Tongue (tissue), 2 donors: Measurements from ENCODE around the gene TPD52L1. TPM values are rescaled to one million over a fixed set of nuclear protein-coding genes. Genes with fewer than 3 reads are reported as not detected.

Experiments used
- DNase-seq: peaks from one replicate; pipeline ENCODE4 v3.0.0-alpha.2; 2015
- total RNA-seq: library from RNA; depleted of rRNA; stranded (reverse); fragments of >200 nt; gene quantifications from one replicate; pipeline ENCODE4 v1.2.3, GENCODE V29; 2014

TPD52L1 gene
- total RNA-seq, 1 donor from 2014 or later = 75.4 TPM

GRCh38 chr6:125182237-125183008 lies 28.9 kb downstream of the TPD52L1 start:
- no peak for DNase-seq

- no peak for DNase-seq
Observed at GRCh38 chr6:125183391-125183790, 29.8 kb downstream of the TPD52L1 start.

- no peak for DNase-seq
Observed at GRCh38 chr6:125188037-125188436, 34.5 kb downstream of the TPD52L1 start.

GRCh38 chr6:125188594-125189203 lies 35.1 kb downstream of the TPD52L1 start:
- no peak for DNase-seq

GRCh38 chr6:125189494-125189893 lies 35.9 kb downstream of the TPD52L1 start:
- DNase-seq = no peak

- DNase-seq = no peak
Observed at GRCh38 chr6:125190667-125191066, 37.1 kb downstream of the TPD52L1 start.

GRCh38 chr6:125191916-125192609 lies 38.5 kb downstream of the TPD52L1 start:
- peak; percentile 40 for DNase-seq

- no peak for DNase-seq
Observed at GRCh38 chr6:125192610-125192930, 39.0 kb downstream of the TPD52L1 start.

- DNase-seq = no peak
Observed at GRCh38 chr6:125193208-125193607, 39.6 kb downstream of the TPD52L1 start.

GRCh38 chr6:125194941-125195340 lies 41.4 kb downstream of the TPD52L1 start:
- no peak for DNase-seq

GRCh38 chr6:125195526-125195925 lies 42.0 kb downstream of the TPD52L1 start:
- DNase-seq = no peak

- no peak for DNase-seq
Observed at GRCh38 chr6:125196613-125197012, 43.0 kb downstream of the TPD52L1 start.

- peak; percentile 80 for DNase-seq
Observed at GRCh38 chr6:125197795-125198269, 44.3 kb downstream of the TPD52L1 start.

GRCh38 chr6:125198398-125198937 lies 44.9 kb downstream of the TPD52L1 start:
- peak; percentile 69 for DNase-seq

- no peak for DNase-seq
Observed at GRCh38 chr6:125200941-125201340, 47.4 kb downstream of the TPD52L1 start.

GRCh38 chr6:125201961-125202729 lies 48.6 kb downstream of the TPD52L1 start:
- peak; percentile 43 for DNase-seq

- no peak for DNase-seq
Observed at GRCh38 chr6:125203395-125203794, 49.8 kb downstream of the TPD52L1 start.

GRCh38 chr6:125205931-125206330 lies 52.4 kb downstream of the TPD52L1 start:
- DNase-seq = no peak

GRCh38 chr6:125206389-125206788 lies 52.8 kb downstream of the TPD52L1 start:
- no peak for DNase-seq

GRCh38 chr6:125207956-125208355 lies 54.4 kb downstream of the TPD52L1 start:
- DNase-seq = no peak

- no peak for DNase-seq
Observed at GRCh38 chr6:125208625-125209249, 55.2 kb downstream of the TPD52L1 start.

- no peak for DNase-seq
Observed at GRCh38 chr6:125210667-125211066, 57.1 kb downstream of the TPD52L1 start.
